Measurements from ENCODE around the gene TRUB2.

The TRUB2 gene

GRCh38 chr9:128274245-128274644, 48.0 kb downstream of the TRUB2 start:
- DNase-seq (ENCODE audit: low read depth in 1 of 2, low spot score in 1 of 2) = no peak

GRCh38 chr9:128271512-128271911, 50.7 kb downstream of the TRUB2 start:
- no peak for DNase-seq (ENCODE audit: low read depth in 1 of 2, low spot score in 1 of 2)

GRCh38 chr9:128271112-128271511, 51.1 kb downstream of the TRUB2 start:
- DNase-seq (ENCODE audit: low read depth in 1 of 2, low spot score in 1 of 2) = no peak

- no peak for DNase-seq (ENCODE audit: low read depth in 1 of 2, low spot score in 1 of 2)
Measured at GRCh38 chr9:128266868-128267590, 55.2 kb downstream of the TRUB2 start.

GRCh38 chr9:128265348-128265847, 56.8 kb downstream of the TRUB2 start:
- DNase-seq (ENCODE audit: low read depth in 1 of 2, low spot score in 1 of 2) = no peak

GRCh38 chr9:128262687-128263086, 59.6 kb downstream of the TRUB2 start:
- no peak for DNase-seq (ENCODE audit: low read depth in 1 of 2, low spot score in 1 of 2)

GRCh38 chr9:128260340-128260739, 61.9 kb downstream of the TRUB2 start:
- DNase-seq (ENCODE audit: low read depth in 1 of 2, low spot score in 1 of 2) = no peak

GRCh38 chr9:128259156-128259555, 63.1 kb downstream of the TRUB2 start:
- DNase-seq (ENCODE audit: low read depth in 1 of 2, low spot score in 1 of 2) = no peak

GRCh38 chr9:128258326-128258725, 63.9 kb downstream of the TRUB2 start:
- DNase-seq (ENCODE audit: low read depth in 1 of 2, low spot score in 1 of 2) = no peak

- no peak for DNase-seq (ENCODE audit: low read depth in 1 of 2, low spot score in 1 of 2)
Measured at GRCh38 chr9:128257907-128258306, 64.3 kb downstream of the TRUB2 start.

- no peak for DNase-seq (ENCODE audit: low read depth in 1 of 2, low spot score in 1 of 2)
Measured at GRCh38 chr9:128257086-128257825, 65.0 kb downstream of the TRUB2 start.

Data from stimulated activated CD4-positive, alpha-beta T cell treated with anti-CD3 and anti-CD28 coated beads, Interleukin-15, amount 100 ng/mL, for 1 hour (primary cell).